ENCODE measurements around the gene TESPA1.
"Not testable (repeated sequence)": the region's sequence is repeated elsewhere in the genome, so short reads cannot be mapped to it uniquely, and the experiment has no call there.

Gene TESPA1

DNA sequence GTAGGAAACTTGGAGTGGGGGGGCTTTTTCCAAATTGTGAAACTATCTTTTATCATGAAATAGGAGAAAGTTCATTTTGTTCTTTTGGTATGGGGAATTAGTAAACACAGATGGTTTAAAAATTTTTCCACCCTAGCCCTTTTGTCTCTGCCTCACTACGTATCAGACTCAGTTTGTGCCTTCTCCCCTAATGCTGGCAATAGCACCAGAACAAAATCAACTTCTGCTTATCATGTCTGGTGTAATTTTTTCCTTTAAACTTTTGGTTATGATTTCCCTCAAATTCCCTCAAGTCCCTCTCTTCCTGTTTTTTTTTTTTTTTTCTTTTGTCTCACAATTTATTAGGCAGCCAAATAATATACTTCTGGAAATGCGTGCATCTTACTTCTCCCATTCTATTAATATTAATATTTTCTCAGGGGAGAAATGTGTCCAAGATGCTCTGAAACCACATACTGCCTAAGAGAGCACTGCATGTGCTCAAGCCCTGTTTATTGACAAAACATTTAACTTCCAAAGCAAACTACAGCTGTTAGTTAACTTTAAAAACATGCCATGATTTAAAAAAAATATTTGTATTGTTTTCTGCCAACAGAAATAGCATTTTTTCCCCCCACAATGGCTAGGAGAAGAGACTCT is 35.4 kb downstream of the TESPA1 start:
- DNase-seq (ENCODE audit: low read depth in 2 of 2, low spot score in 1 of 2) = no peak

- no peak for DNase-seq (ENCODE audit: low read depth in 2 of 2, low spot score in 1 of 2)
These were observed 36.4 kb downstream of the TESPA1 start for GRCh38 chr12:54948171-54948570.

- DNase-seq (ENCODE audit: low read depth in 2 of 2, low spot score in 1 of 2) = no peak
These were observed 39.5 kb downstream of the TESPA1 start for GRCh38 chr12:54945082-54945481.

DNA sequence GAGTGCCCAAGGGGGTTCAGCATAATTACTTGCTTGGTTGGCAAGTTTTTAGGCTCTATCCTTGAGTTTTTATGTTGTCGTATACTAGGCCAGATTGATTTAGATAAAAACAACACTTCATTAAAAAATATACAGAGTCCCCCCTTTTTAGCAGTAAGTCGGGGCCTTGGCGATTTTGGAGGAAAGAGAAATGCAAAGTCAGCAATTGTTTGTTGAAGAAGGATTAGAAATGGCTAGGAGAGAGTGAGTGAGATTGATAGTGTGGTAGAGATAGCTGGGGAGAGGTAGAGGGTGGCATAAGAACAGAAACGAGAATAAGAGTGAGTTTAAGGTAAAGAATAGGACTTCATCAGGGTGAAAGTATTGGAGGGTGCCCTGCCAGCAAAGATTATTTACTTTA is 41.3 kb downstream of the TESPA1 start:
- DNase-seq (ENCODE audit: low read depth in 2 of 2, low spot score in 1 of 2) = not testable (repeated sequence)

GRCh38 chr12:54941659-54942058 is 42.9 kb downstream of the TESPA1 start:
- DNase-seq (ENCODE audit: low read depth in 2 of 2, low spot score in 1 of 2) = no peak

GRCh38 chr12:54940727-54941315 is 43.7 kb downstream of the TESPA1 start:
- DNase-seq (ENCODE audit: low read depth in 2 of 2, low spot score in 1 of 2) = no peak

DNA sequence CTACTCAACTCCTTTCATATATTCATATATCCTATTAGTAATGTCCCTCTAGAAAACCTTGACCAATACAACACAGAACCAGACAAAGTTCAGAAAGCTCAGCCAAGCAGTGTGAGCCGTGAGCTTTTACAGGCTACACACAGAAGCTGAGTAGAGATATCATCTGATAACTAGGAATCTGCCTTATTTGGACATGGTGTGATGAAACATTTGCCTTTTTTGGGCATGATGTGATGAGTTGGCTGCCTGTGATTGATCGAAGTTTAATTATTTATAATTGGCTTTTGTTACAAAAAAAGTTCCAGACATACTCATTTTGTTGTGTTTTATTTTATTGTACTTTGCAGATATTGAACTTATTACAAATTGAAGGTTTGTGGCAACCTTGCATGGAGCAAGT is 46.6 kb downstream of the TESPA1 start:
- no peak for DNase-seq (ENCODE audit: low read depth in 2 of 2, low spot score in 1 of 2)

GRCh38 chr12:54937376-54937775 is 47.2 kb downstream of the TESPA1 start:
- no peak for DNase-seq (ENCODE audit: low read depth in 2 of 2, low spot score in 1 of 2)

GRCh38 chr12:54936736-54937135 is 47.8 kb downstream of the TESPA1 start:
- no peak for DNase-seq (ENCODE audit: low read depth in 2 of 2, low spot score in 1 of 2)

DNA sequence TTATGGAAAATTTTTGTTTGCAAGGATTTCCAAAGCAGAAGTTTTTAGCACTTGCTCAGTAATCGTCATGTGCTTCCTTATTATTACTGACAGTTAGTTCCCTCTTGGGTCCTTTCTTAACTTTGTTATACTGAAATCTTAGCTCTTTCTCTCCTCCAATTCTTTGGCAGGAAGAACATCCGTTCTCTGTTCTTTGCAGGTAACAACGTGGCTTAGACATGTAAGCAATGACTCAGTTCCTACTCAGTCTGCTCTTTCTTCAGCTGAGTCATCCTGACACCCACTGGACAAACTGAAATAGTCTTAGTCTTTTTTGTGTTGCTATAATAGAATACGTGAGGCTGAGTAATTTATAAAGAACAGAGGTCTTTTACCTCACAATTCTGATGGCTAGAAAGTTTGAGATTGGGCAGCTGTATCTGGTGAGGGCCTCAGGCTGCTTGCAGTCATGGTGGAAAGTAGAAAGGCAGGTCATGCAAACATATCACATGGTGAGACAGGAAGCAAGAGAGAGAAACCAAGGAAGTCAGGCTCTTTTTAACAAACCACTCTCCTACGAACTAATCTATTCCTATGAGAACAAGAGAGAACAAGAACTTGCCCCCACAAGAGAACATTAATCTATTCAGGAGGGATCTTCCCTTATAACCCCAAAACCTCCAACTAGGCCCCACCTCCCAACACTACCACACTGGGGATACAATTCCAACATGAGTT is 49.2 kb downstream of the TESPA1 start:
- peak in 1 of 2 donors; percentile 24 for DNase-seq (ENCODE audit: low read depth in 2 of 2, low spot score in 1 of 2)

GRCh38 chr12:54934419-54934818 is 50.1 kb downstream of the TESPA1 start:
- DNase-seq (ENCODE audit: low read depth in 2 of 2, low spot score in 1 of 2) = no peak

GRCh38 chr12:54933376-54933775 is 51.2 kb downstream of the TESPA1 start:
- no peak for DNase-seq (ENCODE audit: low read depth in 2 of 2, low spot score in 1 of 2)

GRCh38 chr12:54932691-54933090 is 51.9 kb downstream of the TESPA1 start:
- DNase-seq (ENCODE audit: low read depth in 2 of 2, low spot score in 1 of 2) = no peak

DNA sequence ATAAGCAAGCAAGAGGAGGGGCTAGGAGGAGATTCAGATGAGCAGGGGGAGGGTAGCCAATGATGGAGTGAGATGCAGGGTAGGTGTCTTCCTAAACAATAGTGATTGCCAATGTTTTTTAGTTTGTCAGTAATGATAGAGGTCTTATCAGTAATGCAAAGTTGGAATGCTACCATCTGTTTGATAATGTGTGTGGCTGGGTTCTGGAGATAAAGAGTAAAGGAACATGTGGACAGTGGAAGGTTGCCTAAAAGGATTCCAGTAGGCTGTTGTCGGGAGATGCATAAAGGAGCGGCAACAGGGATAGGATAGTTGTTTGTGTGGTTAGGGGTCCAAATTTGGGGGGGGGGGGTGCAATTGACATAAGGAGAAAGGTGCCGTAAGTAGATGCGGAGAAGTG is 52.5 kb downstream of the TESPA1 start:
- no peak for DNase-seq (ENCODE audit: low read depth in 2 of 2, low spot score in 1 of 2)

DNA sequence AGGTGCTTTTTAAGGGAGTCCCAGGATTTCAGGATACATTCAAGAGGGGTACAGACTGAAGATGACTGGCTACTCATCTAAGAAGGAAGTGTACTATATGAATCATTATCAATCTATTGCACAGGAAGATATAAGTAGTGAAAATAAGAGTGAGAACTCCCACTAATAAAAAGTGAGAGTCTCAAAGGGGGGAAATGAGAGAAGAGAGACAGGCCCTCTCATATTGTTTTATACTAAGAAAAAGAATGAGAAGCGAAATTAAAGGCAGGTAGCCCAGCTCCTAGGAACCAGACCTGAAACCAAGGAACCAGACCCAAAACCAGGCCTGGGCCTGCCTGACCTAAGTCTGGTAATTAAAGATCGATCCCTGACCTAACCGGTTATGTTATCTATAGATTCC is 54.6 kb downstream of the TESPA1 start:
- no peak for DNase-seq (ENCODE audit: low read depth in 2 of 2, low spot score in 1 of 2)

DNA sequence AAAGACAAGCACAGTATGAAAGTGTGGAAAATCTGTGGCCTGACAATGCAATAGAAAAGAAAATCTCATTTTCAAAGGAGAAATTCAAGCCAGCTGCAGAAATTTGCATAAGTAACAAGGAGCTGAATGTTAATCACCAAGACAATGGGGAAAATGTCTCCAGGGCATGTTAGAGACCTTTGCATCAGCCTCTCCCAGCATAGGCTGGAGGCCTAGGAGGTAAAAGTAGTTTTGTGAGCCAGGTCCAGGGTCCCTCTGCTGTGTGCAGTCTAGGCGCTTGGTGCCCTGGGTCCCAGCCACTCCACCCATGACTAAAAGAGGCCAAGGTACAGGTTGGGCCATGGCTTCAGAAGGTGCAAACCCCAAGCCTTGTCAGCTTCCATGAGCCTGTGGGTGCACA is 58.3 kb downstream of the TESPA1 start:
- no peak for DNase-seq (ENCODE audit: low read depth in 2 of 2, low spot score in 1 of 2)

DNA sequence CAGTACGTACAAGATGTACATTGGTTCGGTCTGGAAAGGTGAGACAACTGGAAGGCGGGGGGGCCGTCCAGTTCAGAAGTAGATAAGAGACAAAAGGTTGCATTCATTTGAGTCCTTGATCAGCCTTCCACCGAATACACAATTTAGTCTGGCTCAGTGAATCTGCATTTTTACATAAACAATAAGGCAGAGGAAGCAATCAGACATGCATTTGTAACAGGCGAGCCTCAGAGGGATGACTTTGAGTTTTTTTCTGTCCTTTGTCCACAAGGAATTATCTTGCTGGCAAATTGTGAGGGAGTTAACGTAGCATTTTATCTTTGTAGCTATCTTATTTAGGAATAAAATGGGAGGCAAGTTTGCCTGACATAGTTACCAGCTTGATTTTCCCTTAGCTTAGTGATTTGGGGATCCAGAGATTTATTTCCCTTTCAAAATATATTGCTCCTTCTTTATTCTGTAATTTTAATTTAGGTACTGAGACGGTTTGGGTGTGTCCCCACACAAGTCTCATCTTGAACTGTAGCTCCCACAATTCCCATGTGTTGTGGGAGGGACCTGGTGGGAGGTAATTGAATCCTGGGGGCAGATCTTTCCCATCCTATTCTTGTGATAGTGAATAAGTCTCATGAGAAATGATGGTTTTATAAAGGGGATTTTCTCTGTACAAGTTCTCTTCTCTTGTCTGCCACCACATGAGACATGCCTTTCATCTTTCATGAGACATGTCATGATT is 59.4 kb downstream of the TESPA1 start:
- no peak for DNase-seq (ENCODE audit: low read depth in 2 of 2, low spot score in 1 of 2)

- no peak for DNase-seq (ENCODE audit: low read depth in 2 of 2, low spot score in 1 of 2)
These were observed 67.5 kb downstream of the TESPA1 start for GRCh38 chr12:54917001-54917488.

Measured in stimulated activated CD8-positive, alpha-beta memory T cell treated with anti-CD3 and anti-CD28 coated beads, Interleukin-4, amount 100 ng/mL, for 4 hours (primary cell).